NCI-H1930 (cell line): Measurements from ENCODE around the gene MADD.
"Not testable (repeated sequence)": the region's sequence is repeated elsewhere in the genome, so short reads cannot be mapped to it uniquely, and the experiment has no call there.

Experiments used
- DNase-seq, 2 experiments: peaks; one replicate each; lab custom pipeline; 2025; lab: John Stamatoyannopoulos, UW

Gene MADD

GRCh38 chr11:47325271-47326041, 55.5 kb downstream of the MADD start:
- DNase-seq: no peak

GRCh38 chr11:47326198-47326597, 56.3 kb downstream of the MADD start:
- no peak for DNase-seq

GRCh38 chr11:47327025-47327424, 57.1 kb downstream of the MADD start:
- no peak for DNase-seq

GRCh38 chr11:47327949-47328348, 58.0 kb downstream of the MADD start:
- no peak for DNase-seq

GRCh38 chr11:47328449-47329390, 58.8 kb downstream of the MADD start:
- no peak for DNase-seq

- no peak for DNase-seq
Measured at GRCh38 chr11:47329431-47329986, 59.6 kb downstream of the MADD start.

GRCh38 chr11:47329987-47330931, 60.3 kb downstream of the MADD start:
- no peak for DNase-seq

- DNase-seq: no peak
Measured at GRCh38 chr11:47331454-47332302, 61.7 kb downstream of the MADD start.

GRCh38 chr11:47332303-47332711, 62.4 kb downstream of the MADD start:
- DNase-seq: no peak

GRCh38 chr11:47332791-47333525, 63.0 kb downstream of the MADD start:
- no peak for DNase-seq

- no peak for DNase-seq
Measured at GRCh38 chr11:47333526-47333845, 63.6 kb downstream of the MADD start.

- DNase-seq: no peak
Measured at GRCh38 chr11:47333886-47334443, 64.0 kb downstream of the MADD start.

GRCh38 chr11:47334699-47335411, 64.9 kb downstream of the MADD start:
- DNase-seq: not testable (repeated sequence)

GRCh38 chr11:47335733-47336132, 65.8 kb downstream of the MADD start:
- DNase-seq: no peak

- no peak for DNase-seq
Measured at GRCh38 chr11:47336595-47336994, 66.7 kb downstream of the MADD start.

- DNase-seq: no peak
Measured at GRCh38 chr11:47337229-47337924, 67.4 kb downstream of the MADD start.

GRCh38 chr11:47338396-47339241, 68.7 kb downstream of the MADD start:
- no peak for DNase-seq
